K562 (cell line): ENCODE data around the gene NUMB. TPM values are rescaled to one million over a fixed set of nuclear protein-coding genes. Genes with fewer than 3 reads are reported as not detected.

Source experiments
- ATAC-seq: fragments of 200-7000 bp; cut with Tn5 transposase; 3 replicates; pipeline ENCODE4 v1.9.1; 2020; ENCODE audit warnings: moderate library complexity
- BruUV-seq: library from RNA; stranded (reverse); fragments of 400-500 nt; replicated peaks from 2 replicates; lab custom pipeline; 2021; lab: Mats Ljungman, UMichigan
- CTCF ChIA-PET: fragments of 300-600 bp; formaldehyde crosslinking; extraction: SDS; loops from one replicate; lab custom pipeline; 2021; ENCODE audit warnings: low intra/inter-chr PET ratio; lab: Yijun Ruan, JAX
- POLR2A ChIA-PET: fragments of 300-600, 350-650 bp; sonication (Branson Sonifier 250); formaldehyde crosslinking; extraction: SDS; loops from one replicate; lab custom pipeline; 2021; ENCODE audit warnings: antibody characterized with exemption, inconsistent platforms; lab: Yijun Ruan, JAX
- DNase-seq, 4 experiments: peaks; one replicate each; pipeline versions ENCODE4 v3.0.0 to v3.0.0-alpha.2; 2011 to 2018; ENCODE audit warnings: low spot score in 3 of 4, mixed read lengths in 3 of 4; ENCODE audit errors: extremely low read depth in 1 of 4
- FAIRE-seq: peaks from 2 replicates; lab custom pipeline; 2011; peaks lifted over from hg19 to GRCh38; lab: Jason Lieb, UNC
- H2AFZ ChIP-seq: 2 replicates; pipeline ENCODE4 v1.6.0; 2011; ENCODE audit warnings: low read depth, low read length, control low read depth, inconsistent platforms
- H3K27ac ChIP-seq: fragments of 200-600 bp; 3 replicates; pipeline ENCODE4 v1.8.0; 2011; ENCODE audit warnings: low read depth, mild to moderate bottlenecking, control low read depth, inconsistent platforms, low read length, moderate library complexity, mixed read lengths; ENCODE audit errors: extremely low read depth
- H3K27me3 ChIP-seq, 2 experiments: fragments of 300-600 bp in 1 of 2; 2 replicates in 1 of 2; 3 replicates in 1 of 2; pipeline versions ENCODE4 v1.6.0 to v1.8.0; 2011; ENCODE audit warnings: inconsistent platforms in 2 of 2, low read length in 2 of 2, mild to moderate bottlenecking in 1 of 2, mixed read lengths in 1 of 2, moderate library complexity in 1 of 2; ENCODE audit not compliant: control insufficient read depth in 2 of 2, insufficient read depth in 2 of 2
- H3K36me3 ChIP-seq: fragments of 300-600 bp; 3 replicates; pipeline ENCODE4 v1.8.0; 2011; ENCODE audit warnings: mild to moderate bottlenecking, low read length, inconsistent platforms; ENCODE audit not compliant: control insufficient read depth, insufficient read depth
- H3K4me1 ChIP-seq, 2 experiments: fragments of 200-600 bp in 1 of 2; replicated peaks in 1 of 2; 2 replicates in 1 of 2; 3 replicates in 1 of 2; pipeline versions ENCODE4 v1.5.1 to v1.8.0; 2011; ENCODE audit warnings: inconsistent platforms in 2 of 2, low read length in 2 of 2, mild to moderate bottlenecking in 1 of 2, mixed read lengths in 1 of 2, moderate library complexity in 1 of 2; ENCODE audit not compliant: control insufficient read depth in 2 of 2, insufficient read depth in 2 of 2
- H3K4me2 ChIP-seq: 2 replicates; pipeline ENCODE4 v1.6.1; 2011; ENCODE audit warnings: low read length, control low read depth, inconsistent platforms, mixed read lengths; ENCODE audit not compliant: insufficient read depth
- H3K4me3 ChIP-seq: fragments of 200-600 bp; sonication (generic), shearing (Covaris generic); 2 replicates; pipeline ENCODE4 v1.5.1; 2016; ENCODE audit warnings: control low read depth, inconsistent platforms
- H3K79me2 ChIP-seq: fragments of 200-600 bp; 3 replicates; pipeline ENCODE4 v1.8.0; 2011; ENCODE audit warnings: low read length, inconsistent platforms; ENCODE audit not compliant: control insufficient read depth, insufficient read depth
- H3K9ac ChIP-seq, 2 experiments: 2 replicates each; pipeline versions ENCODE4 v1.6.0 to v1.6.1; 2011; ENCODE audit warnings: low read depth in 2 of 2, low read length in 2 of 2, control low read depth in 1 of 2, inconsistent platforms in 1 of 2, mild to moderate bottlenecking in 1 of 2, mixed read lengths in 1 of 2; ENCODE audit not compliant: insufficient read depth in 1 of 2
- H3K9me1 ChIP-seq: one replicate; pipeline ENCODE4 v1.6.0; 2011; ENCODE audit warnings: inconsistent platforms, mild to moderate bottlenecking, low read length, moderate library complexity; ENCODE audit not compliant: control insufficient read depth, insufficient read depth
- H3K9me3 ChIP-seq: replicated peaks from 2 replicates; pipeline ENCODE4 v1.5.1; 2011; ENCODE audit warnings: low read depth, low read length, inconsistent platforms; ENCODE audit not compliant: control insufficient read depth, insufficient read depth
- H4K20me1 ChIP-seq: replicated peaks from 2 replicates; pipeline ENCODE4 v1.6.1; 2011; ENCODE audit warnings: low read length, inconsistent platforms, mixed read lengths; ENCODE audit not compliant: control insufficient read depth, insufficient read depth
- BRF2 ChIP-seq: IDR thresholded peaks from 3 replicates; pipeline ENCODE4 v1.6.1; 2011; ENCODE audit warnings: borderline replicate concordance, mild to moderate bottlenecking; ENCODE audit not compliant: insufficient read length, insufficient read depth
- CREB3 ChIP-seq: fragments of 450-650 bp; conservative IDR thresholded peaks from 2 replicates; pipeline ENCODE4 v1.6.1; 2016; ENCODE audit warnings: missing genetic modification characterization, low read depth, mild to moderate bottlenecking, missing compliant biosample characterization, moderate library complexity
- DLX4 ChIP-seq: fragments of 250-450 bp; sonication (Bioruptor Pico); IDR thresholded peaks from 2 replicates; pipeline ENCODE4 v1.6.1; 2021; ENCODE audit warnings: mild to moderate bottlenecking
- EP300 ChIP-seq: IDR thresholded peaks from 2 replicates; pipeline ENCODE4 v1.6.1; 2012; ENCODE audit warnings: low read length, improper control_type of control experiment
- PML ChIP-seq: IDR thresholded peaks from 2 replicates; pipeline ENCODE4 v1.6.1; 2012; ENCODE audit warnings: low read length, inconsistent platforms
- RUNX1 ChIP-seq: sonication (generic); IDR thresholded peaks from 2 replicates; pipeline ENCODE4 v1.6.1; 2016; ENCODE audit warnings: antibody characterized with exemption, low read depth
- SMARCE1 ChIP-seq: fragments of 450-650 bp; IDR thresholded peaks from 2 replicates; pipeline ENCODE4 v1.7.1; 2016; ENCODE audit warnings: mild to moderate bottlenecking
- SNIP1 ChIP-seq: fragments of 450-650 bp; IDR thresholded peaks from 2 replicates; pipeline ENCODE4 v1.7.1; 2017; ENCODE audit warnings: low read depth, mild to moderate bottlenecking
- THRA ChIP-seq: fragments of 450-650 bp; IDR thresholded peaks from 2 replicates; pipeline ENCODE4 v1.6.1; 2017; ENCODE audit warnings: mild to moderate bottlenecking, moderate library complexity
- XRCC5 ChIP-seq: fragments of 200-400 bp; formaldehyde crosslinking; IDR thresholded peaks from 2 replicates; pipeline ENCODE4 v1.6.1; 2017; ENCODE audit warnings: low read depth, mild to moderate bottlenecking, low read length
- WGBS: fragments of 100-300 bp; shearing (Covaris generic); methylation state at CpG from one replicate; pipeline ENCODE4 v1.1.6; 2016; ENCODE audit warnings: low coverage, mixed read lengths; ENCODE audit not compliant: insufficient coverage; ENCODE audit errors: missing lambda C conversion rate; 5-methylcytosine and 5-hydroxymethylcytosine counted together
- in situ Hi-C: fragments of 300-500 bp; cut with MboI; formaldehyde crosslinking; loops from 4 replicates; pipeline ENCODE4 v1.15.0; 2018; ENCODE audit warnings: inconsistent platforms, mixed read lengths
- intact Hi-C: fragments of 100-400 bp; cut with micrococcal nuclease; formaldehyde crosslinking; loops from 2 replicates; pipeline ENCODE4 v1.14.2; 2022
- polyA plus RNA-seq, 8 experiments: library from polyadenylated mRNA; depleted of rRNA in 4 of 8; stranded (reverse) in 5 of 8; unstranded in 3 of 8; fragments of >200 nt; fragmentation: Nextera tagmentation in 2 of 8; fragmentation: Illumina TruSeq in 1 of 8; extraction: Ambion mirVana in 2 of 8; extraction: Trizol in 1 of 8; gene quantifications; 2 replicates each; pipeline versions ENCODE4 v1.2.1 to v1.2.3, GENCODE V29; 2011 to 2014; ENCODE audit warnings: inconsistent platforms in 1 of 8, missing spikeins in 1 of 8
- total RNA-seq, 7 experiments: library from RNA; depleted of rRNA in 6 of 7; stranded (reverse); fragments of >200 nt in 6 of 7; fragmentation: Illumina TruSeq in 2 of 7; extraction: Trizol in 2 of 7; gene quantifications; 2 replicates each; pipeline versions ENCODE4 v1.2.1 to v1.2.3, GENCODE V29; 2011 to 2021; ENCODE audit warnings: low replicate concordance in 1 of 7

Gene NUMB
- total and polyA plus RNA-seq, 9 of the 15 experiments (the other 6 are each of a cell fraction or from before 2014, with no cell fraction given): 13.5 to 54.0 (median 32.3) TPM

GRCh38 chr14:73344319-73344718, 114.0 kb downstream of the NUMB start:
- Histone ChIP-seq H3K36me3 (no peaks in the 10 kb centered on the region; the same call in 2 of the 3 replicates), H3K27me3 (no peaks in the 10 kb centered on the region), H3K9ac (no peak overlapping the region), H3K4me1 (peaks cover 2 to 4% of the 10 kb centered on the region in 2 experiments; a peak in 2 of 5 replicates), H2AFZ (no peak overlapping the region), H4K20me1 (0 out of 2 replicates have a peak, but pooled peaks cover 4% of the 10 kb centered on the region), H3K9me1 (peaks cover 4% of the 10 kb centered on the region), H3K9me3 (no peaks in the 10 kb centered on the region), H3K4me2 (no peak overlapping the region), H3K27ac (no peak overlapping the region), H3K79me2 (no peaks in the 10 kb centered on the region; the same call in 2 of the 3 replicates), H3K4me3 (no peak overlapping the region)
- ChIA-PET CTCF (no interaction called here), POLR2A (interaction anchor here (1.3 kb wide), 1 partner anchor 9 kb away, joined by 3 read pairs; no protein-coding TSS in a partner anchor)
- BruUV-seq: no TSS peak
- no peak for TF ChIP-seq SMARCE1
- no peak for TF ChIP-seq THRA
- no peak for FAIRE-seq
- WGBS: 83% methylated on average over 1 of the region's 1 CpG
- DNase-seq: no peak
- in situ Hi-C loops (no loop called here), intact Hi-C loops (no loop called here)
- ATAC-seq: no peak

GRCh38 chr14:73342670-73343069, 115.7 kb downstream of the NUMB start:
- ATAC-seq: no peak
- DNase-seq: no peak
- 90% methylated on average over 5 of the region's 5 CpGs for WGBS
- Histone ChIP-seq H3K4me3 (no peak overlapping the region), H3K9ac (no peak overlapping the region), H3K27ac (no peak overlapping the region), H3K4me1 (peaks cover 2 to 4% of the 10 kb centered on the region in 2 experiments; a peak in 2 of 5 replicates), H4K20me1 (0 out of 2 replicates have a peak, but pooled peaks cover 4% of the 10 kb centered on the region), H3K9me3 (no peaks in the 10 kb centered on the region), H3K79me2 (no peaks in the 10 kb centered on the region; the same call in 2 of the 3 replicates), H3K27me3 (no peaks in the 10 kb centered on the region), H2AFZ (no peak overlapping the region), H3K4me2 (no peak overlapping the region), H3K9me1 (peaks cover 4% of the 10 kb centered on the region), H3K36me3 (no peaks in the 10 kb centered on the region; the same call in 2 of the 3 replicates)
- intact Hi-C loops: no loop called here
- ChIA-PET CTCF (no interaction called here), POLR2A (interaction anchor here (0.6 kb wide), 1 partner anchor 157 kb away, joined by 3 read pairs; no protein-coding TSS in a partner anchor)
- no peak for FAIRE-seq
- BruUV-seq: no TSS peak
- in situ Hi-C loops: no loop called here
- TF ChIP-seq EP300 (no peak), DLX4 (CRISPR knock-in tag) (no peak), BRF2 (no peak), CREB3 (tag) (no peak), XRCC5 (no peak), SNIP1 (no peak), PML (no peak), RUNX1 (no peak)
